ENCODE results near the gene LRP8. TPM values are rescaled to one million over a fixed set of nuclear protein-coding genes. Genes with fewer than 3 reads are reported as not detected.

Gene LRP8
- total RNA-seq: 52.0 TPM

GRCh38 chr1:53328009-53328461, at the start of gene LRP8:
Gene LRP8, minus strand, starts transcription at chr1:53328070. Its CDS starts 158 bp downstream, at chr1:53327912.

GRCh38 chr1:53238197-53239155, 89.4 kb downstream of the LRP8 start, which contains the start of gene MAGOH:
Gene MAGOH, minus strand, starts transcription at chr1:53238518. Its CDS starts 70 bp downstream, at chr1:53238448.

GRCh38 chr1:53220171-53220961, 107.5 kb downstream of the LRP8 start, which contains the start of gene CZIB:
Gene CZIB, minus strand, starts transcription at chr1:53220634. Its CDS starts 59 bp downstream, at chr1:53220575.

GRCh38 chr1:53196485-53197290, 131.2 kb downstream of the LRP8 start, which contains the start of gene CPT2:
Gene CPT2, plus strand, starts transcription at chr1:53196824. Its CDS starts 120 bp downstream, at chr1:53196944.

Other genes with a start within 250 kb of the LRP8 start
- gene SLC1A7, start 185.4 kb downstream of the LRP8 start, total RNA-seq: 148 TPM
- gene CPT2, start 131.2 kb downstream of the LRP8 start, total RNA-seq: 14.3 TPM
- 55.7 TPM for gene CZIB, start 107.4 kb downstream of the LRP8 start, total RNA-seq
- gene MAGOH, start 89.6 kb downstream of the LRP8 start, total RNA-seq: 37.7 TPM
- gene DMRTB1, start 131.3 kb upstream of the LRP8 start, total RNA-seq: not detected